Smooth muscle cell (in vitro differentiated cells): ENCODE measurements around the gene COQ9. TPM values are rescaled to one million over a fixed set of nuclear protein-coding genes. Genes with fewer than 3 reads are reported as not detected.

ENCODE experiments used
- DNase-seq: peaks from one replicate; lab custom pipeline; 2025; ENCODE audit not compliant: unreplicated experiment; lab: John Stamatoyannopoulos, UW
- H2AFZ ChIP-seq: fragments of 200-600 bp; sonication (generic); 2 replicates; pipeline ENCODE4 v1.6.0; 2016; ENCODE audit warnings: antibody characterized with exemption, low read depth, mild to moderate bottlenecking
- H3F3A ChIP-seq: fragments of 200-600 bp; sonication (generic); 2 replicates; pipeline ENCODE4 v1.6.0; 2017; ENCODE audit warnings: antibody characterized with exemption, low read depth
- H3K27ac ChIP-seq: fragments of 200-600 bp; sonication (generic); 2 replicates; pipeline ENCODE4 v1.5.1; 2016; ENCODE audit warnings: low read depth, mild to moderate bottlenecking
- H3K27me3 ChIP-seq: fragments of 200-600 bp; sonication (generic); 2 replicates; pipeline ENCODE4 v1.6.1; 2016; ENCODE audit warnings: low read depth, mild to moderate bottlenecking
- H3K36me3 ChIP-seq: fragments of 200-600 bp; sonication (generic); 2 replicates; pipeline ENCODE4 v1.5.1; 2016; ENCODE audit warnings: low read depth
- H3K4me1 ChIP-seq: fragments of 200-600 bp; sonication (generic); 2 replicates; pipeline ENCODE4 v1.5.1; 2016; ENCODE audit warnings: low read depth
- H3K4me2 ChIP-seq: fragments of 200-600 bp; sonication (generic); 2 replicates; pipeline ENCODE4 v1.6.0; 2016; ENCODE audit warnings: mild to moderate bottlenecking
- H3K4me3 ChIP-seq: fragments of 200-600 bp; sonication (generic); 2 replicates; pipeline ENCODE4 v1.5.1; 2016; ENCODE audit warnings: mild to moderate bottlenecking
- H3K79me2 ChIP-seq: fragments of 200-600 bp; sonication (generic); 2 replicates; pipeline ENCODE4 v1.6.0; 2016; ENCODE audit warnings: low read depth, mild to moderate bottlenecking
- H3K9ac ChIP-seq: fragments of 200-600 bp; sonication (generic); 2 replicates; pipeline ENCODE4 v1.6.0; 2016; ENCODE audit warnings: low read depth
- H3K9me3 ChIP-seq: fragments of 200-600 bp; sonication (generic); replicated peaks from 2 replicates; pipeline ENCODE4 v1.5.1; 2016; ENCODE audit warnings: low read depth
- H4K20me1 ChIP-seq: fragments of 200-600 bp; sonication (generic); 2 replicates; pipeline ENCODE4 v1.6.0; 2016; ENCODE audit warnings: low read depth
- CTCF ChIP-seq: fragments of 200-600 bp; sonication (generic); IDR thresholded peaks from 2 replicates; pipeline ENCODE4 v1.5.1; 2017; ENCODE audit warnings: borderline replicate concordance, mild to moderate bottlenecking, antibody characterized with exemption; ENCODE audit not compliant: insufficient read depth, poor library complexity, severe bottlenecking
- WGBS: methylation state at CpG from one replicate; pipeline ENCODE4 v1.1.7; 2016; ENCODE audit warnings: low lambda C conversion rate; 5-methylcytosine and 5-hydroxymethylcytosine counted together
- polyA plus RNA-seq: library from polyadenylated mRNA; unstranded; fragments of >200 nt; fragmentation: Nextera tagmentation; extraction: Ambion mirVana; gene quantifications from 2 replicates; pipeline ENCODE4 v1.2.1, GENCODE V29; 2016
- total RNA-seq: library from RNA; depleted of rRNA; stranded (reverse); fragments of >200 nt; gene quantifications from 2 replicates; pipeline ENCODE4 v1.2.3, GENCODE V29; 2014

COQ9 gene
- total and polyA plus RNA-seq, 2 experiments from 2014 or later, result 34.7 to 62.1 TPM

GRCh38 chr16:57445510-57445909, 1.8 kb upstream of the COQ9 start:
- H3K4me2 ChIP-seq, result no peak overlapping the region
- 100% methylated on average over 2 of the region's 2 CpGs for WGBS

DNA sequence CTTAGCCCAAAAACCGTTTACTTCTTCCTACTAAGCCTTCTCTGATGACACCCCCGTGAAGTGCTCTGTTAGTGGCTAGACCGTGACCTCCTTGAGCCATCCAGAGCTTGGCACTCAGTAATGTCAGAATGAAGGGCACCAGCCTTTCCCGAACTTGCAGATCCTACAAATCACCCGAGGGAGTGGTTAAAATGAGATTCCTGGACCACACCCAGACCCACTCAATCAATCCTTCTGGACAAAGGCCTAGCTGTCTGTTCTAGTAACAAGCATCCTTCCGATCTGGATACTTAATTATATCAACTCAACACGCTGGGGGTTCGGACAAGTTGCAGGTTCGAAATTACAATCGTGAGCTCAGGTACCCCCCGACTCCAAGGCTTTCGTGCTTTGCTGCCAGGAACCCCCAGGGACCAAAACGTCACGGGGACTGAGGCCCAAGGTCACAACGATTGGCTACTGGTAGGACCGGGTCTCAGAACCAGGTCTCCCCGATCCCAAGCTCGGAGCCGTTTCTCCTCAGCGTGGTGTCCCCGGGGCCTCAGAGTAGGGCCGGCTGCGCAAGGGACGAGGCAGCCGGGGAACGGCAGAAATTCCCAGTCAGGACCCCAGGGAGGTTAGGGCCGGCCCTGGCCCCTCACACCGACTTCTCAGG, 621 bp upstream of the COQ9 start:
- TF ChIP-seq CTCF, result no peak
- H3K4me3 ChIP-seq, result peak overlapping the region; percentile 98
- H4K20me1 ChIP-seq, result no peaks in the 10 kb centered on the region
- no peaks in the 10 kb centered on the region for H3K9me3 ChIP-seq
- H3K27ac ChIP-seq, result peak overlapping the region; percentile 72
- H3F3A ChIP-seq, result no peaks in the 10 kb centered on the region
- peaks cover 2% of the 10 kb centered on the region for H3K36me3 ChIP-seq
- H3K79me2 ChIP-seq, result peaks cover 70% of the 10 kb centered on the region
- DNase-seq, result no peak
- H2AFZ ChIP-seq, result peak overlapping the region; percentile 88
- 5% methylated on average over 28 of the region's 28 CpGs for WGBS
- peak overlapping the region; percentile 95 for H3K9ac ChIP-seq
- H3K27me3 ChIP-seq, result no peaks in the 10 kb centered on the region
- H3K4me1 ChIP-seq, result peaks cover 8% of the 10 kb centered on the region
- peak overlapping the region; percentile 96 for H3K4me2 ChIP-seq

More at GRCh38 chr16:57445510-57445909, 1.8 kb upstream of the COQ9 start:
- Histone ChIP-seq H3K27me3 (no peaks in the 10 kb centered on the region), H3K27ac (no peak overlapping the region), H3K4me3 (no peak overlapping the region), H3K9me3 (no peaks in the 10 kb centered on the region), H3K79me2 (peaks cover 78% of the 10 kb centered on the region), H3K36me3 (peaks cover 6% of the 10 kb centered on the region), H3F3A (no peaks in the 10 kb centered on the region), H2AFZ (no peak overlapping the region), H3K4me1 (peaks cover 8% of the 10 kb centered on the region), H4K20me1 (no peaks in the 10 kb centered on the region), H3K9ac (no peak overlapping the region)
- no peak for DNase-seq
- no peak for TF ChIP-seq CTCF

DNA sequence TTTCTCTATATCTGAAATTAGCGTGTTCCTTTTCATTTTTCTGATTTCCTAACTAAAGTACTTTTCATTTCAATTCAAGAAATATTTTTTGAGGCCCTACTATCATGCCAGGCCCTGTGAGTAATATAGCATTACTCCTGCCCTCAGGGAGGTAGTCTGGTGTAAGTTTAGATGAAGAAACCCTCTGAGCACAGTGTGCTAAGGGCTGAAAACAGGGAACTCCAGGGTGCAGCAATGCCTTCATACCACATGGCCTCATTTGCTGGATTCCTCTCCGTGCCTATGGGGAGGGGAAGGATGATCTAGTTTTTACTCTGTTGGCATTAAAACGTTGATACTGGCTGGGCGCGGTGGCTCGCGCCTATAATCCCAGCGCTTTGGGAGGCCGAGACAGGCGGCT, 4.7 kb downstream of the COQ9 start:
- H3K36me3 ChIP-seq, result peaks cover 10% of the 10 kb centered on the region
- H2AFZ ChIP-seq, result no peak overlapping the region
- H3K27me3 ChIP-seq, result no peaks in the 10 kb centered on the region
- no peak overlapping the region for H3K27ac ChIP-seq
- peaks cover 18% of the 10 kb centered on the region for H3K79me2 ChIP-seq
- 97% methylated on average over 10 of the region's 10 CpGs for WGBS
- no peaks in the 10 kb centered on the region for H3K9me3 ChIP-seq
- no peak for TF ChIP-seq CTCF
- H3K4me2 ChIP-seq, result no peak overlapping the region
- DNase-seq, result no peak
- H3K9ac ChIP-seq, result no peak overlapping the region
- no peaks in the 10 kb centered on the region for H3F3A ChIP-seq
- H3K4me3 ChIP-seq, result no peak overlapping the region
- no peaks in the 10 kb centered on the region for H3K4me1 ChIP-seq
- H4K20me1 ChIP-seq, result no peaks in the 10 kb centered on the region
